Measurements from ENCODE around the gene ETV3. TPM values are rescaled to one million over a fixed set of nuclear protein-coding genes. Genes with fewer than 3 reads are reported as not detected.

ETV3 gene
- polyA plus RNA-seq, 3 donors: 4.8 to 62.3 (median 6.3) TPM

DNA sequence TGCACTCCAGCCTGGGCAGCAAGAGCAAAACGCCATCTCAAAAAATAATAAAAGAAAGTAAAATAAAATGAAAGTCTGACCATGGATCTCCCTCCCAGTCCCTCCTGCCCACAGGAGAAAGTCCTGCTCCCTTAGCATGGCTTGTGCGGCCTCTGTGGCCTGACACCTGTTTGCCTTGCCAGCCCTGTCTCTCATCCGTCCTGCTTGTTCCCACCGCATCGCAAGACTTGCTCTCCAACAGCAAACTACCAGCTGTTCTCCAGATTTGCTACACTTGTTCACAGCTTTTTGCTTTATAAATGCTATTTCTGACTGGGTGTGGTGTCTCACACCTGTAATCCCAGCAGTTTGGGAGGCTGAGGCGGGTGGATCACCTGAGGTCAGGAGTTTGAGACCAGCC lies 41.3 kb downstream of the ETV3 start:
- Histone ChIP-seq H2AFZ (ENCODE audit: insufficient read depth, low read depth, low read length, poor library complexity, severe bottlenecking) (no peak overlapping the region), H4K20me1 (ENCODE audit: insufficient read depth, low read length) (no peaks in the 10 kb centered on the region), H3K9ac (ENCODE audit: insufficient read depth, low read length, poor library complexity, severe bottlenecking) (no peak overlapping the region), H3K4me2 (replicated peaks; ENCODE audit: extremely low read depth, low read length, poor library complexity, severe bottlenecking) (no peak overlapping the region), H3K27me3 (ENCODE audit: control insufficient read depth in 2 of 2, insufficient read depth in 2 of 2, low read length in 2 of 2) (no peaks in the 10 kb centered on the region), H3K4me1 (ENCODE audit: control insufficient read depth in 1 of 2, insufficient read depth in 2 of 2, low read length in 2 of 2) (peaks cover 16 to 22% of the 10 kb centered on the region in 2 donors), H3K79me2 (ENCODE audit: insufficient read depth, low read length) (no peaks in the 10 kb centered on the region), H3K9me3 (replicated peaks in 1 of 2; ENCODE audit: control insufficient read depth in 1 of 2, insufficient read depth in 1 of 2, low read length in 2 of 2) (no peaks in the 10 kb centered on the region), H3K36me3 (replicated peaks in 1 of 2; ENCODE audit: control insufficient read depth in 1 of 2, insufficient read depth in 2 of 2, low read length in 2 of 2) (no peaks in the 10 kb centered on the region), H3K4me3 (replicated peaks in 1 of 3; ENCODE audit: low read depth in 2 of 3, low read length in 3 of 3) (no peak overlapping the region), H3K27ac (ENCODE audit: low read depth in 1 of 2, low read length in 2 of 2) (no peak overlapping the region)
- DNase-seq: no peak
- 75% methylated on average over 4 of the region's 6 CpGs for WGBS (ENCODE audit: insufficient coverage)
- peaks cover 2 to 3% (median 3%) of the 10 kb centered on the region in 3 donors for H3K27me3 Mint-ChIP-seq (ENCODE audit: low read depth in 3 of 3)
- H3K27ac Mint-ChIP-seq: no peak overlapping the region
- TF ChIP-seq, protein P1, sequence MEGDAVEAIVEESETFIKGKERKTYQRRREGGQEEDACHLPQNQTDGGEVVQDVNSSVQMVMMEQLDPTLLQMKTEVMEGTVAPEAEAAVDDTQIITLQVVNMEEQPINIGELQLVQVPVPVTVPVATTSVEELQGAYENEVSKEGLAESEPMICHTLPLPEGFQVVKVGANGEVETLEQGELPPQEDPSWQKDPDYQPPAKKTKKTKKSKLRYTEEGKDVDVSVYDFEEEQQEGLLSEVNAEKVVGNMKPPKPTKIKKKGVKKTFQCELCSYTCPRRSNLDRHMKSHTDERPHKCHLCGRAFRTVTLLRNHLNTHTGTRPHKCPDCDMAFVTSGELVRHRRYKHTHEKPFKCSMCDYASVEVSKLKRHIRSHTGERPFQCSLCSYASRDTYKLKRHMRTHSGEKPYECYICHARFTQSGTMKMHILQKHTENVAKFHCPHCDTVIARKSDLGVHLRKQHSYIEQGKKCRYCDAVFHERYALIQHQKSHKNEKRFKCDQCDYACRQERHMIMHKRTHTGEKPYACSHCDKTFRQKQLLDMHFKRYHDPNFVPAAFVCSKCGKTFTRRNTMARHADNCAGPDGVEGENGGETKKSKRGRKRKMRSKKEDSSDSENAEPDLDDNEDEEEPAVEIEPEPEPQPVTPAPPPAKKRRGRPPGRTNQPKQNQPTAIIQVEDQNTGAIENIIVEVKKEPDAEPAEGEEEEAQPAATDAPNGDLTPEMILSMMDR (IDR thresholded peaks at IDR 0.05): no peak
- intact Hi-C loops (cut with micrococcal nuclease): no loop called here
- no peak overlapping the region for H3K4me3 Mint-ChIP-seq
- H3K9me3 Mint-ChIP-seq: peaks cover 0 to 2% (median 0%) of the 10 kb centered on the region in 7 donors
- no peaks in the 10 kb centered on the region for H3K36me3 Mint-ChIP-seq
- H3K4me1 Mint-ChIP-seq: peaks cover 24% of the 10 kb centered on the region

- no peak for DNase-seq
- Mint-ChIP-seq H3K4me3 (no peak overlapping the region), H3K9me3 (peaks cover 0 to 2% (median 0%) of the 10 kb centered on the region in 7 donors), H3K4me1 (peaks cover 17% of the 10 kb centered on the region), H3K27me3 (ENCODE audit: low read depth in 3 of 3) (peaks cover 0 to 10% (median 6%) of the 10 kb centered on the region in 3 donors), H3K27ac (no peak overlapping the region), H3K36me3 (no peaks in the 10 kb centered on the region)
- Histone ChIP-seq H3K4me1 (ENCODE audit: control insufficient read depth in 1 of 2, insufficient read depth in 2 of 2, low read length in 2 of 2) (peaks cover 16 to 22% of the 10 kb centered on the region in 2 donors), H3K4me2 (replicated peaks; ENCODE audit: extremely low read depth, low read length, poor library complexity, severe bottlenecking) (no peak overlapping the region), H3K27me3 (ENCODE audit: control insufficient read depth in 2 of 2, insufficient read depth in 2 of 2, low read length in 2 of 2) (no peaks in the 10 kb centered on the region), H3K9ac (ENCODE audit: insufficient read depth, low read length, poor library complexity, severe bottlenecking) (no peak overlapping the region), H4K20me1 (ENCODE audit: insufficient read depth, low read length) (no peaks in the 10 kb centered on the region), H3K36me3 (replicated peaks in 1 of 2; ENCODE audit: control insufficient read depth in 1 of 2, insufficient read depth in 2 of 2, low read length in 2 of 2) (no peaks in the 10 kb centered on the region), H3K27ac (ENCODE audit: low read depth in 1 of 2, low read length in 2 of 2) (no peak overlapping the region), H3K4me3 (replicated peaks in 1 of 3; ENCODE audit: low read depth in 2 of 3, low read length in 3 of 3) (no peak overlapping the region), H2AFZ (ENCODE audit: insufficient read depth, low read depth, low read length, poor library complexity, severe bottlenecking) (no peak overlapping the region), H3K9me3 (replicated peaks in 1 of 2; ENCODE audit: control insufficient read depth in 1 of 2, insufficient read depth in 1 of 2, low read length in 2 of 2) (no peaks in the 10 kb centered on the region), H3K79me2 (ENCODE audit: insufficient read depth, low read length) (no peaks in the 10 kb centered on the region)
- TF ChIP-seq, protein P1 (IDR thresholded peaks at IDR 0.05): no peak
- intact Hi-C loops (cut with micrococcal nuclease): no loop called here
- 100% methylated on average over 1 of the region's 2 CpGs for WGBS (ENCODE audit: insufficient coverage)
Measured at GRCh38 chr1:157095551-157095950, 42.6 kb downstream of the ETV3 start.

Data from CD14-positive monocyte (primary cell).